Neural cell (in vitro differentiated cells): ENCODE measurements around the gene PBX1.

ENCODE experiments used
- EP300 ChIP-seq: fragments of 450-650 bp; conservative IDR thresholded peaks from 2 replicates; pipeline ENCODE4 v1.6.1; 2014; ENCODE audit warnings: antibody characterized with exemption, mild to moderate bottlenecking, moderate library complexity; ENCODE audit not compliant: poor library complexity, severe bottlenecking
- EZH2 ChIP-seq: fragments of 200-600, 300-800 bp; shearing (Covaris generic), sonication (generic); IDR thresholded peaks from 2 replicates; pipeline ENCODE4 v1.6.1; 2014; ENCODE audit warnings: antibody characterized with exemption, low read length, borderline replicate concordance, mild to moderate bottlenecking; ENCODE audit not compliant: insufficient read depth, poor library complexity, severe bottlenecking
- MXI1 ChIP-seq: fragments of 450-650 bp; conservative IDR thresholded peaks from 2 replicates; pipeline ENCODE4 v1.6.1; 2014; ENCODE audit warnings: antibody characterized with exemption, mild to moderate bottlenecking; ENCODE audit not compliant: poor library complexity, severe bottlenecking
- POLR2AphosphoS5 ChIP-seq: IDR thresholded peaks from 2 replicates; pipeline ENCODE4 v1.6.1; 2012
- RAD21 ChIP-seq: fragments of 450-650 bp; conservative IDR thresholded peaks from 2 replicates; pipeline ENCODE4 v1.6.1; 2014; ENCODE audit warnings: antibody characterized with exemption, mild to moderate bottlenecking, moderate library complexity
- TAF1 ChIP-seq: IDR thresholded peaks from 2 replicates; pipeline ENCODE4 v1.6.1; 2012; ENCODE audit warnings: low read depth
- TF ChIP-seq, protein P1 (sequence below): fragments of 450-650 bp; IDR thresholded peaks from 2 replicates; pipeline ENCODE4 v1.5.1; 2014; ENCODE audit warnings: antibody characterized with exemption, mild to moderate bottlenecking, moderate library complexity; ENCODE audit not compliant: poor library complexity, severe bottlenecking
- TF ChIP-seq, protein P2 (sequence below): IDR thresholded peaks from 2 replicates; pipeline ENCODE4 v1.6.1; 2012; ENCODE audit warnings: borderline replicate concordance

DNA sequence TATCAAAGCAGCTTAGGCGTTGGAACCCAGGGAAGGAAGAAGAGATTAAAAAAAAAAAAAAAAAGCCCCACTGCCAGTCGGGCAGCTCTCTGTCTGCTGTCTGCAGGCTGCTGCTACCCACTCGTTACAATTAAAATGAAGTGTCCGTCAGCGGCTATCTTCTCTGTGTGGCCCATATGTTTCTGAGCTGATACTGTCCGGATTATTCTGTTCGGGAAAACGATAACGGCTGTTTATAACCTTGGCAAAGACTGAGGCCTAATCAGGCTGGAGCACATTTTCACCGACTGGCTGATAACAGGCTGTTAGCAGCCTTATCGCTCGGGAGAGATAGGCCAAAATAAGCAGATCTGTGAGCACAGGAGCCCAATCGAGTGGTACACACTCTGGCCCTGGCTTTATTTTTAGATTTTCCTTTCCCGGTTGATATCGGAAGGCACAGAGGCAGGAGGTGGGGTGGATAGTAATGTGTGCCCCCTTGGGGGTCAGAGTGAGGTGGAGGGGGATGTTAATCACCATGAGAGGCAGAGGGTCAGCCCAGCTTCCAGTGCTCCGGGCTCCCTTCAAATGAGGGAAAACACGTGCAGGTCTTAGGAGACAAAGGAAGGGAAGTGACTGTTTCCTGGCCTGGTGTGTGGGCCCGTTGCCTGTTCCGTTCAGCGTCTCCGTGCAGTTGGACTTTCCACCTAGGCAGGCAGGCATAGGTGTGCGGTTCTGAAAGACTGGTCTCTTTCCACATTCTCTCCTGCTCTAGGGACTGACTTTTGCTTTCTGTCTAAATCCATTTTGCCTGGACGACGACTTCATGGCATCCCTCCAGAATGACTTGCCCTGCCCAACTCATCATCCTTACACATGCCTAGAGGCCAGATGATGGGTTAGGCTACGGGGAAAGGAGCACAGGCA, 153.4 kb downstream of the PBX1 start:
- TF ChIP-seq EP300 (no peak), EZH2 (no peak), POLR2AphosphoS5 (no peak), RAD21 (no peak), MXI1 (no peak), TAF1 (no peak)
- TF ChIP-seq, protein P1, sequence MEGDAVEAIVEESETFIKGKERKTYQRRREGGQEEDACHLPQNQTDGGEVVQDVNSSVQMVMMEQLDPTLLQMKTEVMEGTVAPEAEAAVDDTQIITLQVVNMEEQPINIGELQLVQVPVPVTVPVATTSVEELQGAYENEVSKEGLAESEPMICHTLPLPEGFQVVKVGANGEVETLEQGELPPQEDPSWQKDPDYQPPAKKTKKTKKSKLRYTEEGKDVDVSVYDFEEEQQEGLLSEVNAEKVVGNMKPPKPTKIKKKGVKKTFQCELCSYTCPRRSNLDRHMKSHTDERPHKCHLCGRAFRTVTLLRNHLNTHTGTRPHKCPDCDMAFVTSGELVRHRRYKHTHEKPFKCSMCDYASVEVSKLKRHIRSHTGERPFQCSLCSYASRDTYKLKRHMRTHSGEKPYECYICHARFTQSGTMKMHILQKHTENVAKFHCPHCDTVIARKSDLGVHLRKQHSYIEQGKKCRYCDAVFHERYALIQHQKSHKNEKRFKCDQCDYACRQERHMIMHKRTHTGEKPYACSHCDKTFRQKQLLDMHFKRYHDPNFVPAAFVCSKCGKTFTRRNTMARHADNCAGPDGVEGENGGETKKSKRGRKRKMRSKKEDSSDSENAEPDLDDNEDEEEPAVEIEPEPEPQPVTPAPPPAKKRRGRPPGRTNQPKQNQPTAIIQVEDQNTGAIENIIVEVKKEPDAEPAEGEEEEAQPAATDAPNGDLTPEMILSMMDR, result no peak
- TF ChIP-seq, protein P2, sequence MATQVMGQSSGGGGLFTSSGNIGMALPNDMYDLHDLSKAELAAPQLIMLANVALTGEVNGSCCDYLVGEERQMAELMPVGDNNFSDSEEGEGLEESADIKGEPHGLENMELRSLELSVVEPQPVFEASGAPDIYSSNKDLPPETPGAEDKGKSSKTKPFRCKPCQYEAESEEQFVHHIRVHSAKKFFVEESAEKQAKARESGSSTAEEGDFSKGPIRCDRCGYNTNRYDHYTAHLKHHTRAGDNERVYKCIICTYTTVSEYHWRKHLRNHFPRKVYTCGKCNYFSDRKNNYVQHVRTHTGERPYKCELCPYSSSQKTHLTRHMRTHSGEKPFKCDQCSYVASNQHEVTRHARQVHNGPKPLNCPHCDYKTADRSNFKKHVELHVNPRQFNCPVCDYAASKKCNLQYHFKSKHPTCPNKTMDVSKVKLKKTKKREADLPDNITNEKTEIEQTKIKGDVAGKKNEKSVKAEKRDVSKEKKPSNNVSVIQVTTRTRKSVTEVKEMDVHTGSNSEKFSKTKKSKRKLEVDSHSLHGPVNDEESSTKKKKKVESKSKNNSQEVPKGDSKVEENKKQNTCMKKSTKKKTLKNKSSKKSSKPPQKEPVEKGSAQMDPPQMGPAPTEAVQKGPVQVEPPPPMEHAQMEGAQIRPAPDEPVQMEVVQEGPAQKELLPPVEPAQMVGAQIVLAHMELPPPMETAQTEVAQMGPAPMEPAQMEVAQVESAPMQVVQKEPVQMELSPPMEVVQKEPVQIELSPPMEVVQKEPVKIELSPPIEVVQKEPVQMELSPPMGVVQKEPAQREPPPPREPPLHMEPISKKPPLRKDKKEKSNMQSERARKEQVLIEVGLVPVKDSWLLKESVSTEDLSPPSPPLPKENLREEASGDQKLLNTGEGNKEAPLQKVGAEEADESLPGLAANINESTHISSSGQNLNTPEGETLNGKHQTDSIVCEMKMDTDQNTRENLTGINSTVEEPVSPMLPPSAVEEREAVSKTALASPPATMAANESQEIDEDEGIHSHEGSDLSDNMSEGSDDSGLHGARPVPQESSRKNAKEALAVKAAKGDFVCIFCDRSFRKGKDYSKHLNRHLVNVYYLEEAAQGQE, result no peak
